Motor neuron (in vitro differentiated cells): ENCODE measurements around the gene DOCK2. TPM values are rescaled to one million over a fixed set of nuclear protein-coding genes. Genes with fewer than 3 reads are reported as not detected.
A peak's percentile ranks its signal among the peaks of the same experiment; 100 is the strongest.
"Not testable (repeated sequence)": the region's sequence is repeated elsewhere in the genome, so short reads cannot be mapped to it uniquely, and the experiment has no call there.

ENCODE experiments used
- ATAC-seq, 8 experiments: fragments of 200-7000 bp; cut with Tn5 transposase; replicated peaks in 6 of 8; 2 replicates each; pipeline ENCODE4 v1.8.0; 2021; ENCODE audit warnings: mild to moderate bottlenecking in 8 of 8, moderate library complexity in 8 of 8
- H3K27ac ChIP-seq, 2 donors: fragments of 250-450 bp; sonication (Bioruptor Pico); 2 replicates each; pipeline ENCODE4 v1.9.0; 2021; ENCODE audit warnings: antibody characterized with exemption in 2 of 2, mild to moderate bottlenecking in 2 of 2, moderate library complexity in 1 of 2
- H3K4me1 ChIP-seq, 2 donors: fragments of 250-450 bp; sonication (Bioruptor Pico); replicated peaks in 1 of 2; 2 replicates each; pipeline ENCODE4 v1.6.1; 2021; ENCODE audit warnings: antibody characterized with exemption in 2 of 2, mild to moderate bottlenecking in 2 of 2, moderate library complexity in 1 of 2
- H3K4me3 ChIP-seq, 5 donors: fragments of 250-450 bp; sonication (Bioruptor Pico); 2 replicates each; pipeline ENCODE4 v1.9.0; 2021; ENCODE audit warnings: antibody characterized with exemption in 5 of 5, mild to moderate bottlenecking in 5 of 5, moderate library complexity in 4 of 5
- WGBS, 10 experiments: fragments of 450-650 bp; shearing (Covaris generic); methylation state at CpG; one replicate each; pipeline ENCODE4 v1.0.0; 2022; 5-methylcytosine and 5-hydroxymethylcytosine counted together
- in situ Hi-C, 9 experiments: fragments of 400-800 bp; cut with MboI; loops; one replicate each; pipeline ENCODE4 v1.15.0; 2021; ENCODE audit warnings: low sequenced_read_pairs in 9 of 9, low pct_unique_long_range_greater_than_20kb in 2 of 9; ENCODE audit not compliant: unreplicated experiment in 9 of 9
- total RNA-seq, 8 experiments: library from RNA; unstranded; fragments of 300-600 nt; gene quantifications; 2 replicates each; pipeline versions ENCODE4 v1.2.3 to v1.2.4, GENCODE V29; 2022

DOCK2 gene
- total RNA-seq, 8 experiments from 2014 or later: 0.18 to 105 (median 0.89) TPM

GRCh38 chr5:170076211-170076610, 439.1 kb downstream of the DOCK2 start:
- Histone ChIP-seq H3K27ac (no peak overlapping the region), H3K4me3 (no peak overlapping the region), H3K4me1 (no peaks in the 10 kb centered on the region)
- ATAC-seq: peak in 1 of 8 experiments; percentile 44
- in situ Hi-C loops: loop anchor here in 3 of 9 experiments (25.0 kb wide), 3 partner anchors 111 to 389 kb away; no protein-coding TSS in a partner anchor
- WGBS, 10 experiments: 67 to 100% (median 92%) methylated on average over 1 of the region's 1 CpG; no CpG with 5 or more reads in 4 of the 10 experiments

GRCh38 chr5:170076739-170077138, 439.7 kb downstream of the DOCK2 start:
- H3K4me3 ChIP-seq: no peak overlapping the region
- H3K27ac ChIP-seq: no peak overlapping the region
- no peaks in the 10 kb centered on the region for H3K4me1 ChIP-seq
- ATAC-seq: no peak
- in situ Hi-C loops: loop anchor here in 3 of 9 experiments (25.0 kb wide), 3 partner anchors 111 to 389 kb away; no protein-coding TSS in a partner anchor

- Histone ChIP-seq H3K27ac (no peak overlapping the region), H3K4me1 (no peaks in the 10 kb centered on the region), H3K4me3 (no peak overlapping the region)
- ATAC-seq: no peak
- 60 to 100% (median 93%) methylated on average over 1 to 3 of the region's 5 CpGs; no CpG with 5 or more reads in 4 of the 10 experiments for WGBS, 10 experiments
- in situ Hi-C loops: loop anchor here in 3 of 9 experiments (25.0 kb wide), 3 partner anchors 110 to 390 kb away; no protein-coding TSS in a partner anchor
Observed at GRCh38 chr5:170077526-170077925, 440.5 kb downstream of the DOCK2 start.

- ATAC-seq: no peak
- in situ Hi-C loops: loop anchor here in 3 of 9 experiments (25.0 kb wide), 3 partner anchors 109 to 391 kb away; no protein-coding TSS in a partner anchor
- Histone ChIP-seq H3K4me3 (no peak overlapping the region), H3K4me1 (no peaks in the 10 kb centered on the region), H3K27ac (no peak overlapping the region)
- 20 to 90% (median 80%) methylated on average over 1 to 3 of the region's 3 CpGs; no CpG with 5 or more reads in 1 of the 10 experiments for WGBS, 10 experiments
Observed at GRCh38 chr5:170078458-170078857, 441.4 kb downstream of the DOCK2 start.

GRCh38 chr5:170078931-170079330, 441.9 kb downstream of the DOCK2 start:
- Histone ChIP-seq H3K4me3 (no peak overlapping the region), H3K27ac (no peak overlapping the region), H3K4me1 (no peaks in the 10 kb centered on the region)
- ATAC-seq: no peak
- WGBS, 10 experiments: 70 to 79% (median 75%) methylated on average over 2 to 10 of the region's 13 CpGs; no CpG with 5 or more reads in 6 of the 10 experiments
- in situ Hi-C loops: loop anchor here in 3 of 9 experiments (25.0 kb wide), 3 partner anchors 108 to 392 kb away; no protein-coding TSS in a partner anchor

GRCh38 chr5:170080217-170080616, 443.1 kb downstream of the DOCK2 start:
- in situ Hi-C loops: loop anchor here in 3 of 9 experiments (25.0 kb wide), 3 partner anchors 107 to 393 kb away; no protein-coding TSS in a partner anchor
- WGBS, 10 experiments: 86% methylated on average over 1 of the region's 1 CpG; no CpG with 5 or more reads in 9 of the 10 experiments
- Histone ChIP-seq H3K4me3 (no peak overlapping the region), H3K4me1 (no peaks in the 10 kb centered on the region), H3K27ac (no peak overlapping the region)
- ATAC-seq: no peak

- Histone ChIP-seq H3K4me3 (no peak overlapping the region), H3K27ac (no peak overlapping the region), H3K4me1 (no peaks in the 10 kb centered on the region)
- ATAC-seq: no peak
- in situ Hi-C loops: loop anchor here in 3 of 9 experiments (25.0 kb wide), 3 partner anchors 106 to 394 kb away; no protein-coding TSS in a partner anchor
- WGBS, 10 experiments: 38 to 97% (median 60%) methylated on average over 1 to 5 of the region's 8 CpGs; no CpG with 5 or more reads in 3 of the 10 experiments
Observed at GRCh38 chr5:170080786-170081445, 443.8 kb downstream of the DOCK2 start.

GRCh38 chr5:170081616-170082015, 444.5 kb downstream of the DOCK2 start:
- in situ Hi-C loops: loop anchor here in 3 of 9 experiments (25.0 kb wide), 3 partner anchors 106 to 394 kb away; no protein-coding TSS in a partner anchor
- WGBS, 10 experiments: 86 to 90% methylated on average over 1 to 2 of the region's 4 CpGs; no CpG with 5 or more reads in 8 of the 10 experiments
- no peaks in the 10 kb centered on the region for H3K4me1 ChIP-seq
- H3K4me3 ChIP-seq: no peak overlapping the region
- ATAC-seq: no peak
- H3K27ac ChIP-seq: no peak overlapping the region

GRCh38 chr5:170082701-170083100, 445.6 kb downstream of the DOCK2 start:
- in situ Hi-C loops: loop anchor here in 3 of 9 experiments (25.0 kb wide), 3 partner anchors 105 to 395 kb away; no protein-coding TSS in a partner anchor
- no peak for ATAC-seq

GRCh38 chr5:170087168-170087817, 450.2 kb downstream of the DOCK2 start:
- no peaks in the 10 kb centered on the region for H3K4me1 ChIP-seq
- no peak overlapping the region for H3K27ac ChIP-seq
- H3K4me3 ChIP-seq: no peak overlapping the region
- no peak for ATAC-seq
- 0 to 90% (median 75%) methylated on average over 1 to 3 of the region's 3 CpGs; no CpG with 5 or more reads in 2 of the 10 experiments for WGBS, 10 experiments
- in situ Hi-C loops: loop anchor here in 3 of 9 experiments (25.0 kb wide), 3 partner anchors 100 to 400 kb away; no protein-coding TSS in a partner anchor

More at GRCh38 chr5:170082701-170083100, 445.6 kb downstream of the DOCK2 start:
- no peak overlapping the region for H3K4me3 ChIP-seq
- H3K27ac ChIP-seq: no peak overlapping the region
- WGBS, 10 experiments: 56 to 100% (median 74%) methylated on average over 1 to 6 of the region's 7 CpGs; no CpG with 5 or more reads in 1 of the 10 experiments
- H3K4me1 ChIP-seq: no peaks in the 10 kb centered on the region

GRCh38 chr5:170092455-170093101, 455.5 kb downstream of the DOCK2 start:
- no peak overlapping the region for H3K4me3 ChIP-seq
- H3K4me1 ChIP-seq: no peaks in the 10 kb centered on the region
- ATAC-seq: peak in 2 of 8 experiments; percentile 60 to 83
- 19 to 86% (median 71%) methylated on average over 2 to 4 of the region's 5 CpGs; no CpG with 5 or more reads in 5 of the 10 experiments for WGBS, 10 experiments
- H3K27ac ChIP-seq: no peak overlapping the region
- in situ Hi-C loops: loop anchor here in 3 of 9 experiments (25.0 kb wide), 3 partner anchors 95 to 405 kb away; no protein-coding TSS in a partner anchor

GRCh38 chr5:170094329-170094728, 457.3 kb downstream of the DOCK2 start:
- not testable (repeated sequence) for H3K27ac ChIP-seq, ATAC-seq, H3K4me3 ChIP-seq, H3K4me1 ChIP-seq
- in situ Hi-C loops: loop anchor here in 3 of 9 experiments (25.0 kb wide), 3 partner anchors 93 to 407 kb away; no protein-coding TSS in a partner anchor
- 28 to 100% (median 79%) methylated on average over 1 to 7 of the region's 10 CpGs; no CpG with 5 or more reads in 3 of the 10 experiments for WGBS, 10 experiments
